GM13976 (cell line): ENCODE results near the gene C20orf144.
"Not testable (repeated sequence)": the region's sequence is repeated elsewhere in the genome, so short reads cannot be mapped to it uniquely, and the experiment has no call there.

Experiments
- DNase-seq: peaks from one replicate; pipeline ENCODE4 v3.0.0; 2012; ENCODE audit warnings: low spot score
- CTCF ChIP-seq: IDR thresholded peaks from 2 replicates; pipeline ENCODE4 v1.5.1; 2012; ENCODE audit warnings: borderline replicate concordance, mild to moderate bottlenecking; ENCODE audit not compliant: insufficient read depth; ENCODE audit errors: extremely low read depth, missing control alignments, control extremely low read depth
- in situ Hi-C: fragments of 300-500 bp; cut with MboI; formaldehyde crosslinking; loops from one replicate; pipeline ENCODE4 v1.12.0; 2022; ENCODE audit warnings: low sequenced_read_pairs, mixed read lengths, inconsistent platforms; ENCODE audit not compliant: unreplicated experiment

C20orf144 gene

GRCh38 chr20:33694639-33695012, 32.5 kb downstream of the C20orf144 start:
- in situ Hi-C loops, result no loop called here
- no peak for TF ChIP-seq CTCF
- no peak for DNase-seq

GRCh38 chr20:33696448-33696847, 34.3 kb downstream of the C20orf144 start:
- no peak for TF ChIP-seq CTCF
- DNase-seq, result no peak
- in situ Hi-C loops, result no loop called here

- DNase-seq, result no peak
- in situ Hi-C loops, result no loop called here
- TF ChIP-seq CTCF, result no peak
These were observed 35.0 kb downstream of the C20orf144 start for GRCh38 chr20:33697129-33697528.

- DNase-seq, in situ Hi-C loops: not testable (repeated sequence)
These were observed 36.8 kb downstream of the C20orf144 start for GRCh38 chr20:33698966-33699365.

GRCh38 chr20:33700696-33701441, 38.7 kb downstream of the C20orf144 start:
- DNase-seq, in situ Hi-C loops: not testable (repeated sequence)

- in situ Hi-C loops, result no loop called here
- no peak for DNase-seq
These were observed 39.7 kb downstream of the C20orf144 start for GRCh38 chr20:33701629-33702450.

GRCh38 chr20:33702861-33703260, 40.7 kb downstream of the C20orf144 start:
- in situ Hi-C loops, result no loop called here
- DNase-seq, result no peak
- TF ChIP-seq CTCF, result no peak

More at GRCh38 chr20:33701629-33702450, 39.7 kb downstream of the C20orf144 start:
- TF ChIP-seq CTCF, result no peak
